Activated CD4-positive, alpha-beta T cell treated with anti-CD3 and anti-CD28 coated beads, Interleukin-2, amount 50 U/mL, for 16 hours (primary cell): ENCODE measurements around the gene PCBP3.

ENCODE experiments used
- DNase-seq: peaks from one replicate; pipeline ENCODE4 v3.0.0-alpha.2; 2020

The PCBP3 gene

GRCh38 chr21:45818276-45818903 lies 174.9 kb downstream of the PCBP3 start:
- DNase-seq, result peak; percentile 91

DNA sequence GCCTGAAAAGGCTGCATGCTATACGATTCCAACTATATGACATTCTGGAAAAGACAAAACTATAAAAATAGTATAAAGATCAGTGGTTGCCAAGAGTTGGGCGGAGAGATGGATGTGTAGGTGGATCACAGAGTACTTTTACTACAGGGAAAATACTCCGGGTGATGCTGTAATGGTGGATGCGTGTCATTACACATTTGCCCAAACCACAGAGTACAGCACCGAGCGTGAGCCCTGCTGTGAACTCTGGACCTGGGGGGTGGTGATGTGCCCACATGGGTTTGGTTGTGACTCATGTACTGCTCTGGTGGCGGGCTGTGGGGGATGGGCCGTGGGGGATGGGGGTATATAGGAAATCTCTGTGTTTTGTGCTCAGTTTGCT lies 175.4 kb downstream of the PCBP3 start:
- DNase-seq, result peak; percentile 94

GRCh38 chr21:45819478-45820170 lies 176.1 kb downstream of the PCBP3 start:
- DNase-seq, result no peak

GRCh38 chr21:45820171-45821091 lies 176.9 kb downstream of the PCBP3 start:
- DNase-seq, result peak; percentile 86

- peak; percentile 19 for DNase-seq
Observed at GRCh38 chr21:45821315-45821962, 177.9 kb downstream of the PCBP3 start.

- no peak for DNase-seq
Observed at GRCh38 chr21:45821998-45822397, 178.5 kb downstream of the PCBP3 start.

DNA sequence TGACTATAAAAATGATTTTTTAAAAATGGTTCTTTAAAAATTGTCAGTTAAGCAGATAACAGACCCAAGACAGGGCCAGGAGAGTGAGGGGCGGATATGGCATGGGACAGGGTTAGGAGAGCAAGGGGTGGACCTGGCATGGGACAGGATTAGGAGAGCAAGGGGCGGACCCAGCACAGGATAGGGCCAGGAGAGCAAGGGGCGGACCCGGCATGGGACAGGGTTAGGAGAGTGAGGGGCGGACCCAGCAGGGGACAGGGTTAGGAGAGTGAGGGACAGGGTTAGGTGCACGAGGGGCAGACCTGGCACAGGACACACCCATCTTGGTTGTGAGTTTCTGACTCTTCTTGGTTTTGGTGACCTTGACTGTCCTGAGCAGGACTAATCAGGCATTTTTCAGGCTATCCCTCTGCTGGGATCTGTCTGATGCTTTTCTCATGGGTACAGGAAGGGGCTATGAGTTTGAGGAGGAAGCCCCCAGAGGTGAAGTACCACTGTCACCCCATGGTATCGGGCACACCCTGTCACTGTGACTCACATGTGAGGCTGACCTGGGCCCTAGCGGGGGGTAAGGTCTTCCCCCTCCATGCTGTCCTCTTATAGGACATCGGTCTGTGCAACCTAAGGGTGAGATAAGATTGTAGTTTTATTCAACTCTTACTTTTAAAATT lies 179.0 kb downstream of the PCBP3 start:
- DNase-seq, result no peak

- DNase-seq, result no peak
Observed at GRCh38 chr21:45823100-45823681, 179.7 kb downstream of the PCBP3 start.

DNA sequence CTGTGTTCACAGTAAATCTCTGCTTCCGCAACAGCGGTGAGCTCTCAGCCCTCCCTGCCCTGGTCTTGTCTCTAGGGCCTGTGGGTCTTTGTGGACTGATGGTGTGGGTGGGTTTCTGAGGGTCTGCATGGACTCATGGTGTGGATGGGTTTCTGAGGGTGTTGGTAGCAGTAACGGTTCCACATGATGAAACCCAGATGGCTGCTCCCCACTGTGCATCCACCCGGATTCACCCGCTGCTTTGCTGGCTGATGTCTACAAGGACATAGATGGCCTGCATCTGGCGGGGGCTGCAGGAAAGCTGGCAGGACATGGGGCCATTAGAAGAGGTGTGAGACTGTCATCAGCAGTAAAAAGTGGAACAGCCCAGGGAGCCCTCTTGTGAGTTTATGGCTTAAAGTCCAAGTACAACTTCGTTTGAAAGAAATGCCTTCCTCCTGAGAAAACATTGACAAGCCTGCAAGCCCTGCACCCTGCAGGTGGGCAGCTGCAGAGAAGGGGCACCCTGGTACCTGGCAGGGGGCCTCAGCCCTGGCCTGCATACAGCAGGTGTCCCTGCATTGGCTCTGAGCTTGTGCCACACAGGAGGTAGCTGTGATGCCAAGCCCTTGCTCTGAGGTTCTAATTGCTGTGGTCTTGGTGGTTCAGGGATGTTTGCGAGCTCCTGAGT lies 181.2 kb downstream of the PCBP3 start:
- DNase-seq, result no peak

- DNase-seq, result no peak
Observed at GRCh38 chr21:45825219-45825618, 181.7 kb downstream of the PCBP3 start.

DNA sequence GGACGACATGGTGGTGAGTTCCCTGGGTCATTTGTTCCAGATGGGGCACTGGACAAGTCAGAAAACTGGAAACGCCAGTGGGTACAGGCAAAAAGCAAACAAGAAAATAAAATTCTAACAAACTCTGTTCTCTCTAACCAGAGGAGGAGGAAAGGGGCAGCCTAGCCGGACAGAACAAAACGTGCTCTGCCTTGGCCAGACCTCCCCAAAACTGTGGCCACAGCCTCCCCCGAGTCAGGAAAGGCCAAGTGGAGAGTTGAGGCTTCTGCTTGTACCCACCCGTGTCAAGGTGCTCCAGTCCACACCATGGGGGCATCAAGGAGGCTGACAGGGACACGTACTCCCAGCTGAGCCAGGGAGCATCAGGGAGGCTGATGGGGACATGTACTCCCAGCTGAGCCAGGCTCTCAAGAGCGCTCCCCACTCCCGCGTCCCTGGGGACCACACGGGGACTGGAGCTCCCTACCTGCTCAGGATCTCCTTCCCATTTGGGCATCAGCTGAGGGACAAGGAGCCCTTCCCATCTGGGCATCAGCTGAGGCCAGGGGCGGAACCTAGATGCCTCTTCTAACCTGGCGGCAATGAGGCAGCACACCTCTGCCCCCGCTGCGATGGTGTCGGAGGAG lies 183.3 kb downstream of the PCBP3 start:
- DNase-seq, result no peak

DNA sequence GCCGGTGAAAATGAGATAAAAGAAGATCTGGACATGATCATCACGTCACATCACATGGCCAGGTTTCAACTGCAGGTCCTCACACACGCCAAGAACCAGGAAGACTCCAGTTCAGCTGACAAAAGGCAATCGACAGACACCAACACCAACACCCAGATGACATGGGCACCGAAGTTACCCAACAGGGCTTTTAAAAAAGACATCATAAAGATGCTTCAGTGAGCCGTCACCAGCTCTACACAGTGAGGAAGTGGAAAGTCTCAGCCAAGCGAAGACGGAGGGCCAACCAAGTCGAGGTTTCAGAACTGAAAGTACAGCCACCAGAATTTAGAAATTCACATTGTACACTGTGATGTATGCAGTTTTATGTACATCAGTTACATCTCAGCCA lies 183.8 kb downstream of the PCBP3 start:
- no peak for DNase-seq

GRCh38 chr21:45827881-45828579 lies 184.5 kb downstream of the PCBP3 start:
- no peak for DNase-seq

- no peak for DNase-seq
Observed at GRCh38 chr21:45828580-45829570, 185.3 kb downstream of the PCBP3 start.

- DNase-seq, result no peak
Observed at GRCh38 chr21:45829668-45830067, 186.1 kb downstream of the PCBP3 start.

GRCh38 chr21:45830221-45830640 lies 186.7 kb downstream of the PCBP3 start:
- no peak for DNase-seq

GRCh38 chr21:45830720-45831366 lies 187.3 kb downstream of the PCBP3 start:
- no peak for DNase-seq

DNA sequence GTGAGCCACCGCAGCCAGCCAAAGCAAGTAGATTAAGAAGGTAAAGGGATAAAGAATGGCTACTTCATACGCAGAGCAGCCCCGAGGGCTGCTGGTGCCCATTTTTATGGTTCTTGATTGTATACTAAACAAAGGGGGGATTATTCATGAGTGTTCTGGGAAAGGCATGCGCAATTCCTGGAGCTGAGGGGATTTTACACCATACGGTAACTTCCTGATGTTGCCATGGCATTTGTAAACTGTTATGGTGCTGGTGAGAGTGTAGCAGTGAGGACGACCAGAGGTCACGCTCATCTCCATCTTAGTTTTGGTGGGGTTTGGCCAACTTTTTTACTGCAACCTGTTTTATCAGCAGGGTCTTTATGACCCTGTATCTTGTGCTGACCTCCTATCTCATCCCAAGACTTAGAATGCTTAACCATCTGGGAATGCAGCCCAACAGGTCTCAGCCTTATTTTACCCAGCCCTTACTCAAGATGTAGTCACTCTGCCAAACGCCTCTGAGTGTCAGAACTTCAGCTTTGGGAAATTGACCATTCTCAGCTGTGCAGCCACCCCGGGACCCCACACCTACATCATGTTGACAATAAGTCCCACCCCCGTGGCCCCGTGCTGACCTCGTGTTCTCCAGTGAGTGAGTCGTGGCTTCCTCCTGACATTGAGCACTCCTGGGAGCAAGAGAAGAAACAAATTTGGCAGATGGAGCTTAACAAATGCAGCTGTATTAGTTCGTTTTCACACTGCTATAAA lies 188.6 kb downstream of the PCBP3 start:
- no peak for DNase-seq
